HG02610 (cell line): Measurements from ENCODE around the gene CENPT.

Experiments used
- ATAC-seq: cut with Tn5 transposase; IDR thresholded peaks from one replicate; pipeline ENCODE4 v1.9.1; 2021; ENCODE audit warnings: mild to moderate bottlenecking, moderate library complexity; ENCODE audit not compliant: unreplicated experiment

Gene CENPT, protein sequence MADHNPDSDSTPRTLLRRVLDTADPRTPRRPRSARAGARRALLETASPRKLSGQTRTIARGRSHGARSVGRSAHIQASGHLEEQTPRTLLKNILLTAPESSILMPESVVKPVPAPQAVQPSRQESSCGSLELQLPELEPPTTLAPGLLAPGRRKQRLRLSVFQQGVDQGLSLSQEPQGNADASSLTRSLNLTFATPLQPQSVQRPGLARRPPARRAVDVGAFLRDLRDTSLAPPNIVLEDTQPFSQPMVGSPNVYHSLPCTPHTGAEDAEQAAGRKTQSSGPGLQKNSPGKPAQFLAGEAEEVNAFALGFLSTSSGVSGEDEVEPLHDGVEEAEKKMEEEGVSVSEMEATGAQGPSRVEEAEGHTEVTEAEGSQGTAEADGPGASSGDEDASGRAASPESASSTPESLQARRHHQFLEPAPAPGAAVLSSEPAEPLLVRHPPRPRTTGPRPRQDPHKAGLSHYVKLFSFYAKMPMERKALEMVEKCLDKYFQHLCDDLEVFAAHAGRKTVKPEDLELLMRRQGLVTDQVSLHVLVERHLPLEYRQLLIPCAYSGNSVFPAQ

DNA sequence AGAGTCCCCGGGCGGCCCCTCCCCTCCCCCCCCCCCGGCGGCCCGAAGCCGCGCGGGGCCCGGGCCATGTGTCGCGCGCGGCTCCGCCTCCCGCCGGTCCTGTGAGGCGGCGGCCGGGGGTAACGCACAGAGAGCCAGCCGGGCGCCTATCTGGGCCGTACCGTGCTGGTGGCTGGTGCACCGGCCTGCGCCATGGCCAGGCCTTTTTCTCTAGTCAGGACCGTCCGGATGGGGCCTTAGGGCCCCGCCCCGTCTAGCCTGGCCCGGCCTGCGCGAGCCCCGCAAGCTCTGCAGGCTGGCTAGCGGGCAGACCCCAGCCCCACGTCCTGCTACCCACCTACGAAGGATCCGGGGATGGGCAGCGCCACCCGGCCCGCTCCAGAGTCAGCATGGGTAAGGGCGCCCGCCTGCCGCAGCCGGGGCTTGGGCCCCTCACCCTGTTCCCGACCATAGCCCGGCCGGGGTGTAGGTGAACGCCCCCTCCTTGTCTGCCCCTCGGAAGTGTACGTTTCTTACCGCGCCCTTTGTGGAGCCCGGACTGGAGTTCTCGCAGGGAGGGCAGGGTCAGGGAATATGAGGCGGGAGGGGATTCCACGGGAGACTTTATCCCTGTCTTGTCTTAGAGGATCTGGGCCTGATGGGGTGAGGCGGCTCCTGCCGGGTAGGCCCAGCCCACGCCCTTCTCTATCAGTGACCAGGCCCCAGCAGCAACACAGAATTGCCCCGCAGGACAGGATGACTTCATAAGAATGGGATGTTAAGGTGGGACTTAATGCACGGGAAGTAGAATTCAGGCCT, at the start of gene CENPT:
CENPT (minus strand) TSS at position 630 of the 798 bp plus-strand sequence. CDS start 13,834 bp downstream, outside the sequence.
- ATAC-seq: peak; percentile 29

- ATAC-seq: no peak
These were observed 49.7 kb upstream of the CENPT start for GRCh38 chr16:67897231-67897630.

- ATAC-seq: peak; percentile 7
These were observed 46.4 kb upstream of the CENPT start for GRCh38 chr16:67893743-67894399.

DNA sequence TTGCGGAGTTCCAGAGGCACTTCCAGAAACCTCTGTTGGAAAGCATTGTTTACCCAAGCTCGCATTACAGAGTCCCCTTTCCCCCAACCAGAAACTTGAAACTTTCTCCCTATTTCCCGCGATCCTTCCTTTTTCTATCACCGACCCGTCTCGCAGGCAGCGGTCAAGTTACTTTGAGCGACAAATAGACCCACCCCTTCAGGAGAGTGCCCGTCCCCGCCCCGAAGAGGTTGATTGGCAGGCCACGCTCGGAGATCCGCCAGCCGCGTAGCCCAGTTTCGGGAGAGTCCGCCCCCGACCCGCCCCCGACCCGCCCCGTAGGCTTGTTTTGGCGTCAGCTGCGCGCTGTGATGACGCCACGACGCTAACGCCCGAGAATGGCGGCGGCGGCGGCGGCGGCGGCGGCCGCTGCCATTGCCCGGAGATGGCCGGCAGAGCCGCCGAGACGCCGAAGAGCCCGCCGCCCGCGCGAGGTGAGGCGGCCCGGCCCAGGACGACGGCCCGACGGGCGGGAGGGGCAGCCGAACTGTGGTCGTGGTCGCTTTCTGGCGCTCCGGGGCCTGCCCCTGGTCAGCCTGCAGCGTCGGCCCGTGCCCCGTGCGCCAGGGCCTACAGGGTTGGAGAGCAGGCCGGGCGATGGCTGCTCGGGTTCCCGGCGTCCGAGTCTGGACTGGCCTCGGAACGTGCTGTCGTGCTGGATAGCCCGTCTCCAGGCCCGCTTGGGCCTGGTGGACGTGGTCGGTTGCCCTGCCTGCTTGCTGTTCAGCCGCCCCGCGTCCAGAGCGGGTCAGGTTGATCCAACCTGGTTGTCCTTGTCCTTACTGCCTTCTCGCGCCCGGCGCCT, 45.6 kb upstream of the CENPT start, which contains the start of gene PSKH1:
PSKH1 (plus strand) TSS at position 356 of the 844 bp plus-strand sequence. CDS start 15,496 bp downstream, outside the sequence.
- ATAC-seq: peak; percentile 89

DNA sequence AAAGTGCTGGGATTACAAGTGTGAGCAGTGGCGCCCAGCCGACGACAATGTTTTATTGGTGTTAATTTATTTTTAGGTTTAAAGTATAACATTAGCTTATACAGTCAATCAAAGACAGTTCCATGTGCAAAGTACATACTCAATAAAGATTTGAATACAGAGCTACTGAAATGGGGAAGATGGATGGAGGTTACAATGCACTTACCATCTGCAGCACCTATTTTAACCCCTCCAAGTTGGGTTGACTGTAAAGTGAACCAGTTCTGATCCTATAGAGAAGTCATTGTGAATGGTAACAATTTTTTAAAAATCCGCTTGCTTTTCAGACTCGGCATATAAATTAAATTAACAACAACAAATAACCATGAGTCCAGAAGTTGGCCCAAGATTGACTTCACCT, 44.9 kb upstream of the CENPT start:
- no peak for ATAC-seq

GRCh38 chr16:67888331-67888730, 40.8 kb upstream of the CENPT start:
- ATAC-seq: no peak

DNA sequence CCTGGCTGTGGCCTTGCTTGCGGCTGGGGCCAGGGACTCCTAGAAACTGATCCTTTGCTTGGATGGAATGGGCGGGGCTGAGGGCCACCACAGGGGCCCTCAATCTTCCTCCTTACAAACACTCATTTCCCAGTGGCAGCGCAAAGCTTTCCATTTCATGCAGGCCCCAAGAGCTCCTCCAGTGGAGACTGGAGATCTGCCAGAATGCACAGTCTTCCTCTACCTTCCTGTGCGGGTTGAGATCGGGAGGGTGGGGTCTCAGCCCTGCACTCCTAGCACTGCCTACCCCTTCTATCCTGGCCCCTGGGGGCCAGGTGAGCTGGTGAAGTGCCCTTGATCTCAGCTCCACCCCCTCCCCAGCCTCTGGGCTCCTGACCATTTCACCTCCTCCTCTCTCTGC, 38.9 kb upstream of the CENPT start:
- ATAC-seq: no peak

- no peak for ATAC-seq
These were observed 38.5 kb upstream of the CENPT start for GRCh38 chr16:67885976-67886375.

- no peak for ATAC-seq
These were observed 38.1 kb upstream of the CENPT start for GRCh38 chr16:67885545-67885944.

DNA sequence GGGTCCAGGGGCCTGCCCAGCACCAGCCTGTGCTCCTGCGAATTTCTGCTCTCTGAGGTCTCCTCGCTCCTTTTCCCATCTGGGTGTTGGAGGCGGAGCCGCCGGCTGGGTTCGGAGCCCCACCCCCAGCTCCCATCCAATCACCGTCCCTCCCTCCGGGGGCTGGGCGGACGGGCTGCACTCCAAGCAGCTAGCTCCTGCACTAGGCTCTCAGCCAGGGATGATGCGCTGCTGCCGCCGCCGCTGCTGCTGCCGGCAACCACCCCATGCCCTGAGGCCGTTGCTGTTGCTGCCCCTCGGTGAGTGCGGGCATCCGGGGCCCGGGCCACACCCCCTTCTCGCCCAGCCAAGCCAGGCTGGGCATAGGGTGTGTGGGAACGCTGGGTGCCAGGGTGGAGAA, 37.2 kb upstream of the CENPT start, which contains the start of gene NRN1L:
NRN1L (plus strand) TSS at position 202 of the 400 bp plus-strand sequence; CDS start at position 221, 19 bp downstream.
- no peak for ATAC-seq

- no peak for ATAC-seq
These were observed 36.4 kb upstream of the CENPT start for GRCh38 chr16:67883872-67884261.

- ATAC-seq: no peak
These were observed 35.8 kb upstream of the CENPT start for GRCh38 chr16:67883146-67883871.

GRCh38 chr16:67882374-67883145, 35.1 kb upstream of the CENPT start:
- ATAC-seq: no peak

GRCh38 chr16:67881621-67882161, 34.2 kb upstream of the CENPT start:
- ATAC-seq: no peak

DNA sequence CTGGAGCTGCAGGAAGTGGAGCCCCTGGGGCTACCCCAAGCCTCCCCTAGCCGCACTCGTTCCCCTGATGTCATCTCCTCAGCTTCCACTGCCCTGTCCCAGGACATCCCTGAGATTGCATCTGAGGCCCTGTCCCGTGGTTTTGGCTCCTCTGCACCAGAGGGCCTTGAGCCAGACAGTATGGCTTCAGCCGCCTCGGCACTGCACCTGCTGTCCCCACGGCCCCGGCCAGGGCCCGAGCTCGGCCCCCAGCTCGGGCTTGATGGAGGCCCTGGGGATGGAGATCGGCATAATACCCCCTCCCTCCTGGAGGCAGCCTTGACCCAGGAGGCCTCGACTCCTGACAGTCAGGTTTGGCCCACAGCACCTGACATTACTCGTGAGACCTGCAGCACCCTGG, 33.1 kb upstream of the CENPT start:
- no peak for ATAC-seq

DNA sequence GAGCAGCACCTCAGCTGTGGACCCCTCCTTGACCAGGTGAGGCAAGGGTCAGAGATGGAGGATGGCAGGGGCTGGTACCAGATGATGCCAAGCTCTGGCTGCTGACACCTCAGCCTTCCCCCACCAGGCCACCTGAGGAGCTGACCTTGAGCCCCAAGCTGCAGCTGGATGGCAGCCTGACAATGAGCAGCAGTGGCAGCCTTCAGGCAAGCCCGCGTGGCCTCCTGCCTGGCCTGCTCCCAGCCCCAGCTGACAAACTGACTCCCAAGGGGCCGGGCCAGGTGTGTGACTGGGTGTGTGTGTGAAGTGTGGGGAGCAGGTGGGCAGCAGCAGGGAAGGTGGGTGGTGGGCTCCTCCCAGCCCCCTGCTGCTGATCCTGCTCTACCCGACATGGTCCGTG, 32.4 kb upstream of the CENPT start:
- ATAC-seq: no peak

DNA sequence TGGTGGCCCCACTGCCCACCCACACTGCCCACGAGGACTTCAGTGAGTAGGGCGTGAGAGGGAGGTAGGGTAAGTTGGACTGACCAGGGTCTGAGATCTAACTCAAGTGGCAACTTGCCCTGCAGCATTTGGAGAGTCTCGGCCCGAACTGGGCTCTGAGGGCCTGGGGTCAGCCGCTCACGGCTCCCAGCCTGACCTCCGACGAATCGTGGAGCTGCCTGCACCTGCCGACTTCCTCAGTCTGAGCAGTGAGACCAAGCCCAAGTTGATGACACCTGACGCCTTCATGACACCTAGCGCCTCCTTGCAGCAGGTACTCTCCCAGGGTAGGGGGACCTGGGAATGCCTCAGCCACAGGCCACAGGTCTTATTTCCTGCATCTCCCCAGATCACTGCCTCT, 32.0 kb upstream of the CENPT start:
- ATAC-seq: no peak

DNA sequence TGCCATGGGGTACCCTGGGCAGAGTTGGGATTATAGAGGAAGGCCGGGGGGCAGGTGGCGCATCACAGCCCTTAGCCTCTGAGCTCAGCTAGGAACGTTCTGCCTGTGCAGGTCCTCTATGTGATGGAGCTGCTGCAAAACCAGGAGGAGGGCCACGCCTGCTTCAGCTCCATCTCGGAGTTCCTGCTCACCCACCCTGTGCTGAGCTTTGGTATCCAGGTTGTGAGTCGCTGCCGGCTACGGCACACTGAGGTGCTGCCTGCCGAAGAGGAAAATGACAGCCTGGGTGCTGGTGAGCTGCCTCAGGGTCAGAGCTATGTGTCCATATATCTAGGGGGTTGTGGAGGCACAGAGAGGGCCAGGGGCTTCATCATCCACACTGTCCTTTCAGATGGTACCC, 31.4 kb upstream of the CENPT start:
- ATAC-seq: no peak
